DMS153 treated with DMSO at 0.1 percent for 48 hours (cell line): ENCODE results near the gene AP4M1.

ENCODE experiments used
- DNase-seq: peaks from one replicate; lab custom pipeline; 2025; ENCODE audit not compliant: unreplicated experiment; lab: John Stamatoyannopoulos, UW

The AP4M1 gene

GRCh38 chr7:100157334-100158228 is 56.1 kb downstream of the AP4M1 start:
- DNase-seq = no peak
